Measurements from ENCODE around the gene CXCL3. TPM values are rescaled to one million over a fixed set of nuclear protein-coding genes. Genes with fewer than 3 reads are reported as not detected.

The CXCL3 gene
- total RNA-seq, 2 donors from 2014 or later = 1.8 to 3.9 TPM

DNA sequence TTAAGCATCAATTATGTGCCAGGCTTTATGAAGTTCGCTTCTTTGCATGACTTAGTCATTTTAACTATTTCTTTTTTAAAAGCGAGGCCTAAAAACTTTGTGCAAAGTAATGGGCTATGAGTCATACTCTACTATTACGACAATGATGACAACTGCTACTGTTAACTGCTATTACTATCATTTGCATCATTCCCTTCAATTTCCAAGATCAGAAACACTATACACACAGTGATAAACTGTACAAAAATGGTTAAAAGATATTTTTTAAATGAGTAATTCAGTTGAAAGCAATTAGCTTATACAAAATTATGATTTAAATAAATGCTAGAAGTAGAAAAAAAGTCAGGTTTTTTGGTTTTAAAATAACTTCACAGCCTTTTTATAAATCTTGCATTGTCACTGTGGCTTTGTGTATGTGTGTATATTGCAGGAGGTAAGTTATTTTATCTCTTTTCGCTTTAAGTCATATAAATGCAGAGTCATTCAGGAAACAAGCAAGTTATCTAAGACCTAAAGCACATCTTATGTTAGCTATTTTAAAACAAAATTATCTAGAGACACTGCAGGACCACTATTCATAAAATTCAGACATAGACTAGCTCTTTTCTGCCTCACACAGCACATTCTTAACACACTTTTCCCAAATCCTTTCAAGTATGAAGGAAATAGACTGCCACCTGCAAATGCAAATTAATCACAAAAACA, 18.5 kb upstream of the CXCL3 start:
- DNase-seq (ENCODE audit: low spot score) = no peak
- intact Hi-C loops (cut with DNase I) = loop anchor here in 1 of 2 donors (10.0 kb wide), 1 partner anchor 52 kb away; no protein-coding TSS in a partner anchor

DNA sequence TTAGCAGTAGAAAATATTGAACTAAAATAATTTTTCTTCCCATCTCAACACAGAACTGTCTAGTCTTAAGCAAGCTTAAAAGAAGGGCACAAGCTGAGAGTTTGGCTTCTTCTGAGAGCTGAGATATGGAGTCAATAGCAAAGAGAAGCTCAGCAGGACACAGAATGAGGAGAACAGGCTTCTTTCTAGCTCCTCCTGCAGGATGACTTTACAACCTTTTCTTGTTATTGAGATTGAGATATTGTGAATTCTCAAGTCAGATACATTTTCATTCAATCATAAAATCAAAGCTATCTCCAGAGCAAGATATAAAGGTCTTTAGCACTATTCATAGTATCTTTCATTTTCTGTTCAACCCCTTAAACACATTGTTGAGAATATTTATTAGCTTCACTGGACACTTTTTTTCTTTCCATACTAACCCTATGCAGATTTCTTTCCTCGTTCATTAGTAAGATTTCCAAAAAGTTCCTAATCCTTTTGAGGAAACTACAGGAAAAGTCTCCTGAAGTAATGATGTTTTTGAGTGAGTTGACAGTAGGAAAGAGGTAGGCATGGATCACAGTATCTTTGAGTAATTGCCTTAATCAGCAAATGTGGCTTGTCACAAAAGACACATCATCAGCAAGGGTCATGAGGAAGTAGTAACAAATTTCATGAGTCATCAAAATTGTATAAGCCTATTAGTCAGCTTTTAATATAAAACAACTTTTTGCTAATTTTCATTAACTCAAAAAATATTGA, 17.8 kb upstream of the CXCL3 start:
- intact Hi-C loops (cut with DNase I) = loop anchor here in 1 of 2 donors (10.0 kb wide), 1 partner anchor 51 kb away; no protein-coding TSS in a partner anchor
- DNase-seq (ENCODE audit: low spot score) = no peak

DNA sequence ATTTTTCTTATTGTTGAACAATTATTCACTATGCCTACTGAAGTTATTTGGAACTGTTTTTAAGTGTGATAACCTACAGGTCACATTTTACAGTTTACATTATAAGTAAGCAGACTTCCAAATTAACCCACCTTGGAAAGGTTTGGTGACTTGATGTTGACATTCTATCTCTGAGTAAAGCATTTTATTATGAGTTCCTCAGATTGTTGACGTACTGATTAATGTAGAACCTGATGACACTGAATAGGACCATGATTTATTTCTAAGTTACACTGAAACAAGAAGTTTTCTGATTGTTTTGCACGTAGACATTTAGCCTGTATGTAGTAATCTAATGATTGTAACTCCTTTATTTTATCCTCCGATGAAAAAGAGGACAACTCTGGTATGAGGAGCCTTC, 17.0 kb upstream of the CXCL3 start:
- no peak for DNase-seq (ENCODE audit: low spot score)
- intact Hi-C loops (cut with DNase I) = loop anchor here in 1 of 2 donors (10.0 kb wide), 1 partner anchor 51 kb away; no protein-coding TSS in a partner anchor

DNA sequence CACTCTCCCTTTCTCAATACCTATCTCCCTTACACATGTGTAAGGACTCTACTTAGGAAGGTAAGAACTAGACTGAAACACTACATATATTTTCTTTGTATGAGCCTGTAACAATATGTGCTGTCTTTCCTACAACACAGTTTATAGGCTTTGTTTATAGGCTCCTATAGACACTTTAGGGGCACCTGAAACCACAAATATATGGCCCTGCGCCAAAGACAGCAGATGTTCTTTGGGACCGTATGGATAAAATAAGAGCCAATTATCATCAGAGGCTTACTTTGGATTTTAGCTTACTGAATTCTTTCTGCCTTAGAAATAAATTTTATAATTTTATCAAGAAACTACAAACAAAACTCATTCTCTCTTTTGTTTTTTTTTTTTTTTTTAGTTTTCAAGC, 16.6 kb upstream of the CXCL3 start:
- intact Hi-C loops (cut with DNase I) = loop anchor here in 1 of 2 donors (10.0 kb wide), 1 partner anchor 50 kb away; no protein-coding TSS in a partner anchor
- no peak for DNase-seq (ENCODE audit: low spot score)

DNA sequence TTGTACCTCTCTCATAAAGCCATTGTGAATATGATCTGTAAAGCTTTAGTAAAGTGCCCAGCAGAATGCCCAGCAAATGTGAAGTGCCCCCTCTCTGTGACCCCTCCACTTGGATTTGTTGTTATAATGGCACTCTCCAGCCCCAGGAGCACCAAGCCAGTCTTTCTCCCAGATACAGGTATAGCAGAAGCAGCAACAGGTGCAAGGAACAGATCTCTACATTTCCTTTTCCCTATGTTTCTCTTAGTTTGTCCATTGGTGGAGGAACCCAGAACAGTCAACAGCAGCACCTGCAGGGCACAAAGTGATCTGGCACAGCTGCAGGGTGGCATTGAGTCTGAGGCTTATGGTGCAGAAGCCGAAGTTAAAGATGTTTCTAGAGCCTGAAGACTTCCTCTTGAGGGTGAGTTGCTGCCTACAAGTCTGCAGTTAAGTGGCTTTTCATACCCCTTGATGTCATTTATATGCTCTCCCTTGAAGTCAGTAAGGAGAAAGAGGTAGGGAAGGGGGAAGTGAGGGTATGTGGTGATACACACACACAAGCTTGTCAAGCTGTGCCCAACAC, 16.1 kb upstream of the CXCL3 start:
- intact Hi-C loops (cut with DNase I) = loop anchor here in 1 of 2 donors (10.0 kb wide), 1 partner anchor 50 kb away; no protein-coding TSS in a partner anchor
- no peak for DNase-seq (ENCODE audit: low spot score)

DNA sequence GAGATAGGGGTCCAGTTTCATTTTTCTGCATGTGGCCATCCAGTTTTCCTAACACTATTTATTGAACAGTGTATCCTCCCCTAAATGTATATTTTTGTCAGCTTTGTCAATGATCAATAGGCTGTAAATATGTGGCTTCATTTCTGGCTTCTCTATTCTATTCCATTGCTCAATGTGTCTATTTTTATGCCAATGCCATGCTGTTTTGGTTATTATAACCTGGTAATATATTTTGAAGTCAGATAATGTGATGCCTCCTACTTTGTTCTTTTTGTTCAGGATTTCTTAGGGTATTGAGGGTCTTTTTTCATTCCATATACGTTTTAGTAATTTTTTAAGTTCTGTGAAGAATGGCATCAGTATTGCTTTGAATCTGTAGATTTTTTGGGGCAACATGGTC, 8.7 kb upstream of the CXCL3 start:
- DNase-seq (ENCODE audit: low spot score) = no peak

DNA sequence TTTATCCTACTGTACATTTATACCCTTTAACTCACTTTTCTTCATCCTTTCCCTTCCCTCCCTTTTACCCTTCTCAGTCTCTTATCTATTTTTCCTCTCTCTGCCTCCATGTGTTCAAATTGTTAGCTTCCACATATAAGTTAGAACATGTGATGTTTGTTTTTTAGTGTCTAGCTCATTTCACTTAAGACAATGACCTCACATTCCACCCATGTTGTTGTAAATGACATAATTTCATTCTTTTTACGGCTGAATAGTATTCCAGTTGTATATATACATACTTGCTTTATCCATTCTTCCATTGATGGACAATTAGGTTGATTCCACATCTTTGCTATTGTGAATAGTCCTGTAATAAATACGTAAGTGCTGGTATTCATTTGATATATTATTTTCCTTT, 7.3 kb upstream of the CXCL3 start:
- intact Hi-C loops (cut with DNase I) = no loop called here
- DNase-seq (ENCODE audit: low spot score) = no peak

More for the DNA sequence above, 8.7 kb upstream of the CXCL3 start:
- intact Hi-C loops (cut with DNase I) = no loop called here

DNA sequence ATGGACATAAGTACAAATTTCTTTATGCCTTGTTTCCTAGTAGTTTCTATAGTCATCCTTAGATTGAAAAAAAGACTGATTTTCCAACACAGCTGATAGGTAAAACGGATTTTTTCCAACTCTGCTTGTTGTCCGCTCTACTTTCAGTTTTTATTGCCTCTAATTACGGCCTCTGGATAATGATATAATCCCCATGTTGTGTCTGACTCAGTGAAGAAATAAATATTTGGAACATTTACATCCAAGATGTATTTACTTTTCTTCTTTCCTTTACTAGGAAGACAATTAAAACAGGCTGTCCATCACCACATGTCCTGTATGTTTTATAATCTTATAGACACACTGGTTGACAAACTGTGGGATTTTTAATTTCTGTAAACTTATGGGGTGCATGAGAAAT, 6.8 kb upstream of the CXCL3 start:
- intact Hi-C loops (cut with DNase I) = no loop called here
- no peak for DNase-seq (ENCODE audit: low spot score)

DNA sequence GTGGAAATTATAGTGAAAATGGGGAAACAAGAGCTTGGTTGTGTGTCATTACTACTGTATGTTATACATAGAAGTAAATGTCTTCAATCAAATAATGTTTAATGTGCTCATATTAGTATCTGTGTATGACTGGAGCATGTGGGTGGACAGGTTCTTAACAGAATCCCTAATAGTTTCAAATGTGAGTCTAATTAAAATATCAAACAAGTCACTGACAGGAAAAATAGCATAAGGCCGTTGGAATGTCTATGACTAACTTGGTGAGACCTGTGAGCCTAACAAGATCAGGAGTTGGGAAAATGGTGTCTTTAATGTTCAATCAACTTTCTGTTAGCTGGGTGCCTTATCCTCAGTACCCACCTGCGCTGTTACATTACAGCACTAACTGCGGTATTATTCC, 6.2 kb upstream of the CXCL3 start:
- no peak for DNase-seq (ENCODE audit: low spot score)
- intact Hi-C loops (cut with DNase I) = no loop called here

DNA sequence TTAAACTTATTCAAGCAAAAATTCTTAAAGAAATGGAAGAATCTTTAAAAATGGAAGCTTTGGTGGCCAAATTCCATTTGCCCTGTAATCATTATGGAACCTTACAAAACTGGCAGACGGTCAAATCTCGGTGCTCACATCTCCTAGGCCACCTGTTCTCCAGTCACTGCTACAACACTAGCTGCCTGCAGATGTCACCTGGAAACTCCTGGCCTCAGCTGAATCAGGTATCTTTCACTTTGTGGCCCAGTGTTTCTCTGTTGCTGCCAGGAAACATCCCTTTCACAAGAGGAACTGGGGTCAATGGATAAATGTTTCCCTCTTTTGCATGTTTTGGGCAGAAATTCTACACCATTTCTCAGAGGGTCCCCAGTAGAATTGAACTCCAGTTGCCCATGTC, 4.2 kb upstream of the CXCL3 start:
- DNase-seq (ENCODE audit: low spot score) = no peak
- intact Hi-C loops (cut with DNase I) = no loop called here

DNA sequence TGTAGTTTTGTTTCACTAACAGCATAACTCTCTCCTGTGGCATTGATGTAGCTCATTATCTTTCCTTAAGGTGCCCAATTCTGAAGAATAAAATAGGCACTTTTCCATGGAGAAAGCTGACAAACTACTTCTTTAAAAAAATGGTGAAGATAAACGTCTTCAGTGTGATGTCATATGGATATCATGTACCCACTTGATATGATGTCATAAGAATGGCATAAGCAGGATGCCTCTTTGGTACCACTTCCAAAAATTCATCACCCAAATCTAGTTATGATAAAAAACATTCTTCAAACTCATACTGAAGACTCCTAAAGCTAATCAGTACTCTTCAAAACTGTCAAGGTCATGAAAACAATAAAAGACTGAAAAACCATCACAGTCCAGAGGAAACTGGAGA, 2.9 kb upstream of the CXCL3 start:
- intact Hi-C loops (cut with DNase I) = no loop called here
- DNase-seq (ENCODE audit: low spot score) = no peak

DNA sequence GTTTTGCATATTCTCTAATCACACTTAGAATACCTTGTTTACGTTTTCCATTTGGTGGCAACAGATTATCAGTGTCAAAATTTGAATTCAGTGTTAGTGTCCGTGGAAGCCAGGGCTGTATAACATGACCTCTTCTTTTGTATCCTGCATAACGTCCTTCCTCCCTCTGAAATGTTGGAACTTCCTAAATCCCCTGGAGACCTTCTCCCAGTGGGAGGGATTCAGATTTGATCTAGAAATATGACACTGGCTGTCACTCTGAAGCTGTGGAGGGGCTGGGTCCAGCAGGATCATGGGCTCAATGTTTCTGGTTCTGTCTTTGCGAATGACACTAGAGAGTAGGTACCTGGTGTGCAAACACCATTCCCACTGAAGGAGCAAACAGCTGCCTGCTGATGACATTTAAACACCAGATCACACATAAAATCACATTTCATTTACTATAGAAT, 850 bp upstream of the CXCL3 start:
- intact Hi-C loops (cut with DNase I) = loop anchor here in 1 of 2 donors (5.0 kb wide), 1 partner anchor 252 kb away; no protein-coding TSS in a partner anchor
- no peak for DNase-seq (ENCODE audit: low spot score)

DNA sequence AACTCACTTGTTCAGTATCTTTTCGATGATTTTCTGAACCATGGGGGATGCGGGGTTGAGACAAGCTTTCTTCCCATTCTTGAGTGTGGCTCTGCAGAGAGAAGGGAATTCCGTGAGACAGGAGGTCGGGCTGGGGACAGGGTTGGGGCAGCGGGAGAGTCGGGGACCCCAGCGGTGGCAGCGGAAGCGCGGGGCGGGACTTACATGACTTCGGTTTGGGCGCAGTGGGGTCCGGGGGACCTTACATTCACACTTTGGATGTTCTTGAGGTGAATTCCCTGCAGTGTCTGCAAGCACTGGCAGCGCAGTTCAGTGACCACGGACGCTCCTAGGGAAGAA, 434 bp downstream of the CXCL3 start:
- DNase-seq (ENCODE audit: low spot score) = peak; percentile 77
- intact Hi-C loops (cut with DNase I) = loop anchor here in 1 of 2 donors (5.0 kb wide), 1 partner anchor 251 kb away; no protein-coding TSS in a partner anchor

DNA sequence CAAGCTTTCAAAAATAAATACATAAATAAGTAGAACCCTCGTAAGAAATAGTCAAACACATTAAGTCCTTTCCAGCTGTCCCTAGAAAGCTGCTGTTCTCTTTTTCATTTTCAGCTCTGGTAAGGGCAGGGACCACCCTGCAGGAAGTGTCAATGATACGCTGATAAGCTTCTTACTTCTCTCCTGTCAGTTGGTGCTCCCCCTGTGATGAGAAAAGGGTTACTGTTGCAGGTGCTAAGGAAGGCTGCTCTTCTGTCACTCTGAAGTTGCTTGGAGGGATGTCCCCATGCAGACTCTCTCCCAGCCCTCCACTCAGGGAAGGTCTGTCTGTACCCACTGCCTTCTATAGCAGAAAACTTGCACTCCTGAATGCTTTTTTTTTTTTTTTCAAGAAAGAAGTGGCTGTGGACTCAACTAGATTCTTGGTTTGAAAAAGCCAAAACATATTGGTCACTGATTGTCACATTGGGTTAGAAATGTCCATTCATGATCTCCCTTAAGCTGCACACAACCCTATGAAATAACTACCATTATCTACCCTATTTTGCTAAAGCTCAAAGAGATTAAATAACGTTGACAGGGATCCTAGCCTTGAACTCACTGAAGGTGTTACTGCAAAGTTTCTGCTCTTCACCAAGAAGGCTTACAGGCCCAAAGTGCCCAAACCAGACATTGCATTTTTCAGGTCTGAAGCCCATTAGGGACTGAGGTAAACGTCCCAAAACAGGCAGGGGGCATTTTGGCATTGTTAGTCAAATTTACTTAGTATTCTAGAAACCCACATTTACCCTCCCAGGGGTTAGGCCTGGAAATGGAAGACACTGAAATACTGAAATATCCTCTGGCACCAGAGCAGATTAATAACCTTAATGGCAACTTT, 1.2 kb downstream of the CXCL3 start:
- no peak for DNase-seq (ENCODE audit: low spot score)
- intact Hi-C loops (cut with DNase I) = loop anchor here in 1 of 2 donors (5.0 kb wide), 1 partner anchor 250 kb away; no protein-coding TSS in a partner anchor

DNA sequence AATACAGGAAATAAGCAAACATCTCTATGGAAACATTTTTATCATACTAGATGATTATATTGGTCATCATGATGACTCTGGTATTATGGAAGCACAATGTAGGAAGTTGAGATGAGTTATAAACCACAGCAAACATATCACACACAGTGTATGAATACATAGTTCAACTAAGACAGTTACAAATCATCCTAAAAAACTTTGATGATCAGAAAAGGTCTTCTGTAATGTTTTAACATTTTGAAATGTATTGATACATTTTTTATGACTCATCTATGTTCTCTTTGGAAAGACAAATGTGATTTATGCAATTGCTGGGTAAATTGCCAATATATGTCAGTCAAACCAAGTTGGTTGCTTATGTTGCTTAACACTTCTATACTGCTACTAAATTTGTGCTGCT, 4.8 kb downstream of the CXCL3 start:
- intact Hi-C loops (cut with DNase I) = no loop called here
- DNase-seq (ENCODE audit: low spot score) = no peak

DNA sequence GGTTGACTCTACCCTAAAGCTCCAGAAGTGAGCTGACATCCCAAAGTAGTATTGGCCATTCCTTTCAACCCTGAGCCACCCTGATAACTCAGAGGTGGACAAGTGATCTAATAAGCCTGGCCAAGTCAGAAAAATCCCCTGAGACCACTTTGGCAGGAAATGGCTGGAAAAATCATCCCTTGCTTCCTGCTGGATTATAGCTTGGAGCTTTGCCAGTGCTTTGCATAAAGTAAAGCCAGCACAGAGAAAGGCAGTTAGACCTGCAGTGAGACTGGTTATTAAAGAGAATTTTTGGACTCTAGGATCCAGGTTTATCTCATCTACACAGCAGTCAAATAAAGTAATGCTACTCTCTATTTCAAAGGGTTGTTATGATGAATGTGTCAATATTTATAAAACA, 6.4 kb downstream of the CXCL3 start:
- no peak for DNase-seq (ENCODE audit: low spot score)
- intact Hi-C loops (cut with DNase I) = no loop called here

DNA sequence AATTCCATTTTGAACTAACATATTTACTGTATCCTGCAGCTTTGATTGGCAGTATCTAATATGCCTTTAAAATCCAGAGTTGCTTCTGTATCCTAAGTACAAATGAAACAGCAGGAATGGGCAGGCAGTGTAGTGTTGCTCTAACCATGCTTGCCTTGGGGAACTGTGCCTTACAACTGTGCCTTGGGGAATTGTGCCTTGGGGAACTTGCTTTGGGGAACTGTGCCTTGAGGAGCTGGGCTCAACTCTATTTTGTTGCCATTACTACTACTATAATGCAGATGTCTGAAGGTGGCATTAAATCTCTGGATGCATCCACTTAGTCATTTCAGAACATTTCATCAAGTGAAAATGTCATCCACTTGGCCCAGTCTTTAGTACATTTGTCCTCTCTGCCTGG, 6.9 kb downstream of the CXCL3 start:
- intact Hi-C loops (cut with DNase I) = no loop called here

DNA sequence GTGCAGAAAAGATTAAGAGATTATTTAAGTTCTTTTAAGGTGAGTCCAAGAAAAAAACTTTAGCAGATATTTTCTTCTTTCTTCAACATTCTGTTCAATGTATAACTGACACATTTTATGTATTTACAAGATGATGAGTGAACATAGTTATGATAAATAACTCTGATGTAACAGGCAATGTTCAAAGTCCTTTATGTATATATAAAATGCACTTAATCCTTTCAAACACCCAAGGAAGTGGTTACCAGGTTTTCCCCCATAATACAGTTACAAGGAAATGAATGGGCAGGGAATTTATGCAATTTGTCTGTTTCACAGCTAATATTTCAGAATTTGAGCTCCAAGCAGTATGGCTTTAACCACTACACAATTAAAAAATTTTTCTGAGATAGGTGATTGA, 8.2 kb downstream of the CXCL3 start:
- DNase-seq (ENCODE audit: low spot score) = no peak
- intact Hi-C loops (cut with DNase I) = no loop called here

More for the DNA sequence above, 6.9 kb downstream of the CXCL3 start:
- DNase-seq (ENCODE audit: low spot score) = no peak

DNA sequence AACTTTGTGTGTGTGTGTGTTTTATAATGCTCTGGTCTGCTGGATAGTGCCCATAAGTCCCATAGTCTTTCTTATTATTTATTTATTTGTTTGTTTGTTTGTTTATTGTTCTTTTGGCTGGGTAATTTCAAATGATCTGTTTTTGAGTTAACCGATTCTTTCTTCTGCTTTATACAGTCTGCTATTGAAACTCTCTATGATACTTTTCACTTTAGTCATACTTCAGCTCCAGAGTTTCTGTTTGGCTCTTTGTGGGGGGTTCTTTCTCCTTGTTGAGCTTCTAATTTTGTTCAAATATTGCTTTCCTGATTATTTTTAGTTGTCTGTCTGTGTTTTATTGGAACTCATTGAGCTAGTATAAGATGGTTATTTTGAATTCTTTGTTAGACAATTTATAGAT, 10.0 kb downstream of the CXCL3 start:
- DNase-seq (ENCODE audit: low spot score) = no peak
- intact Hi-C loops (cut with DNase I) = no loop called here
